ENCODE measurements around the gene ARL14EP.

GRCh38 chr11:30313580-30313979 lies 9.3 kb upstream of the ARL14EP start:
- TF ChIP-seq POLR2A (IDR thresholded peaks at IDR 0.05; ENCODE audit: low read length) (no peak), GATA1 (IDR thresholded peaks at IDR 0.05; ENCODE audit: low read depth, low read length) (no peak)

Measured in erythroblast (primary cell).